ENCODE results near the gene TOPBP1.
"Not testable (repeated sequence)": the region's sequence is repeated elsewhere in the genome, so short reads cannot be mapped to it uniquely, and the experiment has no call there.

The TOPBP1 gene

GRCh38 chr3:133563816-133564215 is 97.9 kb downstream of the TOPBP1 start:
- no peak for TF ChIP-seq EZH2 (IDR thresholded peaks at IDR 0.05; ENCODE audit: borderline replicate concordance, low read length)
- no peaks in the 10 kb centered on the region for H3F3A ChIP-seq (ENCODE audit: insufficient read depth, low read length)
- no peaks in the 10 kb centered on the region for H3K9me2 ChIP-seq (ENCODE audit: low read depth, low read length)
- H2AFZ ChIP-seq (ENCODE audit: low read length): no peak overlapping the region
- no peak overlapping the region for H3K27ac ChIP-seq (ENCODE audit: low read depth, low read length, poor library complexity, severe bottlenecking)
- no peak overlapping the region for H3K4me2 ChIP-seq (ENCODE audit: low read length)
- no peaks in the 10 kb centered on the region for H3K36me3 ChIP-seq (ENCODE audit: insufficient read depth, low read length)
- H3K27me3 ChIP-seq (ENCODE audit: insufficient read depth, low read length): no peaks in the 10 kb centered on the region
- H3K79me2 ChIP-seq (ENCODE audit: insufficient read depth, low read length): no peaks in the 10 kb centered on the region
- no peaks in the 10 kb centered on the region for H3K9me3 ChIP-seq (ENCODE audit: low read length)
- H3K4me3 ChIP-seq (ENCODE audit: low read depth, low read length, poor library complexity, severe bottlenecking): no peak overlapping the region
- peaks cover 29% of the 10 kb centered on the region for H3K4me1 ChIP-seq (ENCODE audit: insufficient read depth, low read length, severe bottlenecking)
- H3K9ac ChIP-seq (ENCODE audit: low read length): no peak overlapping the region
- no peaks in the 10 kb centered on the region for H4K20me1 ChIP-seq (ENCODE audit: insufficient read depth, low read length)

- no peaks in the 10 kb centered on the region for H3K9me3 ChIP-seq (ENCODE audit: low read length)
Observed at GRCh38 chr3:133563186-133563591, 98.6 kb downstream of the TOPBP1 start.

GRCh38 chr3:133562376-133562775 is 99.4 kb downstream of the TOPBP1 start:
- Histone ChIP-seq H3F3A (ENCODE audit: insufficient read depth, low read length) (no peaks in the 10 kb centered on the region), H3K79me2 (ENCODE audit: insufficient read depth, low read length) (no peaks in the 10 kb centered on the region), H2AFZ (ENCODE audit: low read length) (no peak overlapping the region), H3K4me2 (ENCODE audit: low read length) (no peak overlapping the region), H4K20me1 (ENCODE audit: insufficient read depth, low read length) (no peaks in the 10 kb centered on the region), H3K4me3 (ENCODE audit: low read depth, low read length, poor library complexity, severe bottlenecking) (no peak overlapping the region), H3K27ac (ENCODE audit: low read depth, low read length, poor library complexity, severe bottlenecking) (peak overlapping the region; percentile 24), H3K9me3 (ENCODE audit: low read length) (no peaks in the 10 kb centered on the region), H3K9ac (ENCODE audit: low read length) (no peak overlapping the region), H3K9me2 (ENCODE audit: low read depth, low read length) (no peaks in the 10 kb centered on the region), H3K4me1 (ENCODE audit: insufficient read depth, low read length, severe bottlenecking) (peaks cover 29% of the 10 kb centered on the region), H3K27me3 (ENCODE audit: insufficient read depth, low read length) (no peaks in the 10 kb centered on the region), H3K36me3 (ENCODE audit: insufficient read depth, low read length) (no peaks in the 10 kb centered on the region)
- no peak for TF ChIP-seq CTCF (IDR thresholded peaks at IDR 0.05; ENCODE audit: low read length)
- no peak for TF ChIP-seq EZH2 (IDR thresholded peaks at IDR 0.05; ENCODE audit: borderline replicate concordance, low read length)

More at GRCh38 chr3:133563186-133563591, 98.6 kb downstream of the TOPBP1 start:
- no peaks in the 10 kb centered on the region for H3K79me2 ChIP-seq (ENCODE audit: insufficient read depth, low read length)
- H2AFZ ChIP-seq (ENCODE audit: low read length): no peak overlapping the region
- H3K9me2 ChIP-seq (ENCODE audit: low read depth, low read length): no peaks in the 10 kb centered on the region
- no peak overlapping the region for H3K4me3 ChIP-seq (ENCODE audit: low read depth, low read length, poor library complexity, severe bottlenecking)
- H3K4me1 ChIP-seq (ENCODE audit: insufficient read depth, low read length, severe bottlenecking): peaks cover 29% of the 10 kb centered on the region
- no peak overlapping the region for H3K4me2 ChIP-seq (ENCODE audit: low read length)
- H3K27me3 ChIP-seq (ENCODE audit: insufficient read depth, low read length): no peaks in the 10 kb centered on the region
- no peaks in the 10 kb centered on the region for H4K20me1 ChIP-seq (ENCODE audit: insufficient read depth, low read length)
- H3F3A ChIP-seq (ENCODE audit: insufficient read depth, low read length): no peaks in the 10 kb centered on the region
- no peaks in the 10 kb centered on the region for H3K36me3 ChIP-seq (ENCODE audit: insufficient read depth, low read length)
- H3K27ac ChIP-seq (ENCODE audit: low read depth, low read length, poor library complexity, severe bottlenecking): no peak overlapping the region
- no peak overlapping the region for H3K9ac ChIP-seq (ENCODE audit: low read length)
- TF ChIP-seq EZH2 (IDR thresholded peaks at IDR 0.05; ENCODE audit: borderline replicate concordance, low read length): no peak
- TF ChIP-seq CTCF (IDR thresholded peaks at IDR 0.05; ENCODE audit: low read length): no peak

- H3K4me1 ChIP-seq (ENCODE audit: insufficient read depth, low read length, severe bottlenecking): peaks cover 25% of the 10 kb centered on the region
- H4K20me1 ChIP-seq (ENCODE audit: insufficient read depth, low read length): no peaks in the 10 kb centered on the region
- H3K27ac ChIP-seq (ENCODE audit: low read depth, low read length, poor library complexity, severe bottlenecking): peak overlapping the region; percentile 24
- peak overlapping the region; percentile 21; the same call in 1 of the 2 replicates for H2AFZ ChIP-seq (ENCODE audit: low read length)
- no peaks in the 10 kb centered on the region for H3K27me3 ChIP-seq (ENCODE audit: insufficient read depth, low read length)
- no peaks in the 10 kb centered on the region for H3F3A ChIP-seq (ENCODE audit: insufficient read depth, low read length)
- H3K4me2 ChIP-seq (ENCODE audit: low read length): no peak overlapping the region
- H3K9ac ChIP-seq (ENCODE audit: low read length): no peak overlapping the region
- no peaks in the 10 kb centered on the region for H3K9me2 ChIP-seq (ENCODE audit: low read depth, low read length)
- no peaks in the 10 kb centered on the region for H3K9me3 ChIP-seq (ENCODE audit: low read length)
- H3K79me2 ChIP-seq (ENCODE audit: insufficient read depth, low read length): no peaks in the 10 kb centered on the region
- TF ChIP-seq EZH2 (IDR thresholded peaks at IDR 0.05; ENCODE audit: borderline replicate concordance, low read length): no peak
- no peak for TF ChIP-seq CTCF (IDR thresholded peaks at IDR 0.05; ENCODE audit: low read length)
- no peaks in the 10 kb centered on the region for H3K36me3 ChIP-seq (ENCODE audit: insufficient read depth, low read length)
- H3K4me3 ChIP-seq (ENCODE audit: low read depth, low read length, poor library complexity, severe bottlenecking): no peak overlapping the region
Observed at GRCh38 chr3:133561679-133562078, 100.1 kb downstream of the TOPBP1 start.

- not testable (repeated sequence) for H2AFZ ChIP-seq (ENCODE audit: low read length); H3K9me3 ChIP-seq (ENCODE audit: low read length); H3K79me2 ChIP-seq (ENCODE audit: insufficient read depth, low read length); H4K20me1 ChIP-seq (ENCODE audit: insufficient read depth, low read length); H3K27me3 ChIP-seq (ENCODE audit: insufficient read depth, low read length); H3K36me3 ChIP-seq (ENCODE audit: insufficient read depth, low read length); H3K9me2 ChIP-seq (ENCODE audit: low read depth, low read length)
- Histone ChIP-seq H3K4me3 (ENCODE audit: low read depth, low read length, poor library complexity, severe bottlenecking) (peak overlapping the region; percentile 50), H3K9ac (ENCODE audit: low read length) (peak overlapping the region; percentile 44; the same call in 1 of the 2 replicates), H3F3A (ENCODE audit: insufficient read depth, low read length) (peaks cover 15% of the 10 kb centered on the region), H3K27ac (ENCODE audit: low read depth, low read length, poor library complexity, severe bottlenecking) (peak overlapping the region; percentile 87), H3K4me1 (ENCODE audit: insufficient read depth, low read length, severe bottlenecking) (peaks cover 50% of the 10 kb centered on the region), H3K4me2 (ENCODE audit: low read length) (peak overlapping the region; percentile 54)
Observed at GRCh38 chr3:133551589-133551988, 110.2 kb downstream of the TOPBP1 start.

Measured in OCI-LY1 (cell line).